ENCODE results near the gene NTRK2. TPM values are rescaled to one million over a fixed set of nuclear protein-coding genes. Genes with fewer than 3 reads are reported as not detected.

The NTRK2 gene
- total RNA-seq, 1 experiment from 2014 or later, result not detected

DNA sequence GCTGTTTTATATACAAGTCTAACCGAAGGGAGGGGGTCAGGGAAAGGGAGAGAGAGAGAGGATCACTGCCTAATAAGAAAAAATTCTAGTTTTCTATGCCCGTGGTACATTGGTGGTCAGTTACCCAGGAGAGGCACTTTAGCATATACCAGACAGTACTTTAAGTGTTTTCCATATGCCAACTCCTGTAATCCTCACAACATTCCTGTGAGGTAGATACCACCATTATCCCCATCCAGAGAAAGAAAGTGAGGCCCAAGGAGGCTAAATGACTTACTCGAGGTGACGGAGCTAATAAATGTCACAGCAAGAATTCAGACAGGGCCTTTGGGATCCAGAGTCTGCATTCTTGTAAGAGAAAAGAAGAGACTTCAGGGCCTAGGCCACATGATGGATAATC lies 161.8 kb downstream of the NTRK2 start:
- no peak overlapping the region for H3K4me3 ChIP-seq (replicated peaks in 1 of 2; ENCODE audit: low read depth in 1 of 2, low read length in 2 of 2)
- CTCF ChIA-PET, result no interaction called here

More for the DNA sequence above, 161.8 kb downstream of the NTRK2 start:
- no TSS peak for BruUV-seq (replicated peaks)
- no peaks in the 10 kb centered on the region for H3K79me2 ChIP-seq (ENCODE audit: insufficient read depth, low read length)
- H3K27me3 ChIP-seq (ENCODE audit: insufficient read depth, low read length), result peaks cover 7% of the 10 kb centered on the region; the same call in 1 of the 2 replicates
- no peak overlapping the region for H2AFZ ChIP-seq (ENCODE audit: low read depth, low read length, poor library complexity, severe bottlenecking)
- H3K4me1 ChIP-seq (ENCODE audit: control insufficient read depth in 1 of 2, insufficient read depth in 2 of 2, low read length in 2 of 2), result no peaks in the 10 kb centered on the region
- no peaks in the 10 kb centered on the region for H4K20me1 ChIP-seq (ENCODE audit: insufficient read depth)
- no peak for ATAC-seq
- H3K4me2 ChIP-seq (ENCODE audit: low read length), result no peak overlapping the region
- no peaks in the 10 kb centered on the region for H3K9me2 ChIP-seq (ENCODE audit: insufficient read depth)
- DNase-seq (ENCODE audit: low read depth, low spot score), result no peak
- intact Hi-C loops (cut with micrococcal nuclease), result no loop called here
- TF ChIP-seq JUND (IDR thresholded peaks at IDR 0.05) (no peak), EZH2 (IDR thresholded peaks at IDR 0.05) (no peak), SIN3A (IDR thresholded peaks at IDR 0.05; ENCODE audit: low read depth) (no peak), YY1 (IDR thresholded peaks at IDR 0.05; ENCODE audit: extremely low read depth, insufficient replicate concordance, low read depth, low read length) (no peak), FOSL1 (IDR thresholded peaks at IDR 0.05; ENCODE audit: low read depth) (no peak), SP1 (IDR thresholded peaks at IDR 0.05; ENCODE audit: low read depth) (no peak)
- TF ChIP-seq, protein P1, sequence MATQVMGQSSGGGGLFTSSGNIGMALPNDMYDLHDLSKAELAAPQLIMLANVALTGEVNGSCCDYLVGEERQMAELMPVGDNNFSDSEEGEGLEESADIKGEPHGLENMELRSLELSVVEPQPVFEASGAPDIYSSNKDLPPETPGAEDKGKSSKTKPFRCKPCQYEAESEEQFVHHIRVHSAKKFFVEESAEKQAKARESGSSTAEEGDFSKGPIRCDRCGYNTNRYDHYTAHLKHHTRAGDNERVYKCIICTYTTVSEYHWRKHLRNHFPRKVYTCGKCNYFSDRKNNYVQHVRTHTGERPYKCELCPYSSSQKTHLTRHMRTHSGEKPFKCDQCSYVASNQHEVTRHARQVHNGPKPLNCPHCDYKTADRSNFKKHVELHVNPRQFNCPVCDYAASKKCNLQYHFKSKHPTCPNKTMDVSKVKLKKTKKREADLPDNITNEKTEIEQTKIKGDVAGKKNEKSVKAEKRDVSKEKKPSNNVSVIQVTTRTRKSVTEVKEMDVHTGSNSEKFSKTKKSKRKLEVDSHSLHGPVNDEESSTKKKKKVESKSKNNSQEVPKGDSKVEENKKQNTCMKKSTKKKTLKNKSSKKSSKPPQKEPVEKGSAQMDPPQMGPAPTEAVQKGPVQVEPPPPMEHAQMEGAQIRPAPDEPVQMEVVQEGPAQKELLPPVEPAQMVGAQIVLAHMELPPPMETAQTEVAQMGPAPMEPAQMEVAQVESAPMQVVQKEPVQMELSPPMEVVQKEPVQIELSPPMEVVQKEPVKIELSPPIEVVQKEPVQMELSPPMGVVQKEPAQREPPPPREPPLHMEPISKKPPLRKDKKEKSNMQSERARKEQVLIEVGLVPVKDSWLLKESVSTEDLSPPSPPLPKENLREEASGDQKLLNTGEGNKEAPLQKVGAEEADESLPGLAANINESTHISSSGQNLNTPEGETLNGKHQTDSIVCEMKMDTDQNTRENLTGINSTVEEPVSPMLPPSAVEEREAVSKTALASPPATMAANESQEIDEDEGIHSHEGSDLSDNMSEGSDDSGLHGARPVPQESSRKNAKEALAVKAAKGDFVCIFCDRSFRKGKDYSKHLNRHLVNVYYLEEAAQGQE (IDR thresholded peaks at IDR 0.05; ENCODE audit: low read depth), result no peak
- TF ChIP-seq, protein P2, sequence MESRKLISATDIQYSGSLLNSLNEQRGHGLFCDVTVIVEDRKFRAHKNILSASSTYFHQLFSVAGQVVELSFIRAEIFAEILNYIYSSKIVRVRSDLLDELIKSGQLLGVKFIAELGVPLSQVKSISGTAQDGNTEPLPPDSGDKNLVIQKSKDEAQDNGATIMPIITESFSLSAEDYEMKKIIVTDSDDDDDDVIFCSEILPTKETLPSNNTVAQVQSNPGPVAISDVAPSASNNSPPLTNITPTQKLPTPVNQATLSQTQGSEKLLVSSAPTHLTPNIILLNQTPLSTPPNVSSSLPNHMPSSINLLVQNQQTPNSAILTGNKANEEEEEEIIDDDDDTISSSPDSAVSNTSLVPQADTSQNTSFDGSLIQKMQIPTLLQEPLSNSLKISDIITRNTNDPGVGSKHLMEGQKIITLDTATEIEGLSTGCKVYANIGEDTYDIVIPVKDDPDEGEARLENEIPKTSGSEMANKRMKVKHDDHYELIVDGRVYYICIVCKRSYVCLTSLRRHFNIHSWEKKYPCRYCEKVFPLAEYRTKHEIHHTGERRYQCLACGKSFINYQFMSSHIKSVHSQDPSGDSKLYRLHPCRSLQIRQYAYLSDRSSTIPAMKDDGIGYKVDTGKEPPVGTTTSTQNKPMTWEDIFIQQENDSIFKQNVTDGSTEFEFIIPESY (IDR thresholded peaks at IDR 0.05; ENCODE audit: extremely low read depth, insufficient replicate concordance, low read length), result no peak
- RAD21 ChIA-PET (ENCODE audit: low non-redundant PET in 1 of 2, low total read pairs in 2 of 2, uncharacterized antibody in 2 of 2, unreplicated experiment in 2 of 2), result no interaction called here
- no peak overlapping the region for H3K27ac ChIP-seq (ENCODE audit: low read depth, low read length)
- no peaks in the 10 kb centered on the region for H3K9me3 ChIP-seq (ENCODE audit: control insufficient read depth in 1 of 2, insufficient read depth in 1 of 2, low read depth in 1 of 2, low read length in 2 of 2)
- POLR2A ChIA-PET, result no interaction called here
- no peaks in the 10 kb centered on the region for H3K36me3 ChIP-seq (ENCODE audit: control insufficient read depth in 1 of 2, insufficient read depth in 2 of 2, low read length in 2 of 2)
- no peak overlapping the region for H3K9ac ChIP-seq (ENCODE audit: low read length)

Data from HCT116 (cell line).